Thyroid gland (tissue), 4 donors: ENCODE results near the gene PCNX3.

Source experiments
- POLR2A ChIP-seq, 2 donors: fragments of 450-650 bp; IDR thresholded peaks; one replicate each; pipeline ENCODE4 v1.6.1; 2017; ENCODE audit warnings: antibody characterized with exemption in 2 of 2, mild to moderate bottlenecking in 2 of 2, moderate library complexity in 1 of 2
- TF ChIP-seq, protein P1 (sequence below), 6 experiments: fragments of 200-600 bp in 3 of 6; fragments of 450-650 bp in 3 of 6; sonication (generic) in 3 of 6; IDR thresholded peaks; one replicate each; pipeline ENCODE4 v1.5.1; 2016 to 2019; ENCODE audit warnings: antibody characterized with exemption in 6 of 6, mild to moderate bottlenecking in 2 of 6, inconsistent platforms in 1 of 6, moderate library complexity in 1 of 6

DNA sequence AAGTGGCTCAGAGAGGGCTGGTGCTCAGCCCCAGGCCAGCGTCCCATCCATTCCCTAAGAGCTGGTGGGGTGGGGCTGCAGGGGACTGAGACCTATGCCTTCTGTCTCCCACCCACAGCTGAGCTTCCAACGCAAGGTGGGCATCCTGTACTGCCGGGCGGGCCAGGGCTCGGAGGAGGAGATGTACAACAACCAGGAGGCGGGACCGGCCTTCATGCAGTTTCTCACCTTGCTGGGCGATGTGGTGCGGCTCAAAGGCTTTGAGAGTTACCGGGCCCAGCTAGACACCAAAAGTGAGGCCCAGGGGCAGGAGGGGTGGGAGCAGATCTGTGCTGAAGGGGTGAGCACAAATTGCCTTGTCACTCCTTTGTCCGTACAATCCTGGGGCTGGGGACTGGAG is 29.3 kb downstream of the PCNX3 start:
- TF ChIP-seq, protein P1, sequence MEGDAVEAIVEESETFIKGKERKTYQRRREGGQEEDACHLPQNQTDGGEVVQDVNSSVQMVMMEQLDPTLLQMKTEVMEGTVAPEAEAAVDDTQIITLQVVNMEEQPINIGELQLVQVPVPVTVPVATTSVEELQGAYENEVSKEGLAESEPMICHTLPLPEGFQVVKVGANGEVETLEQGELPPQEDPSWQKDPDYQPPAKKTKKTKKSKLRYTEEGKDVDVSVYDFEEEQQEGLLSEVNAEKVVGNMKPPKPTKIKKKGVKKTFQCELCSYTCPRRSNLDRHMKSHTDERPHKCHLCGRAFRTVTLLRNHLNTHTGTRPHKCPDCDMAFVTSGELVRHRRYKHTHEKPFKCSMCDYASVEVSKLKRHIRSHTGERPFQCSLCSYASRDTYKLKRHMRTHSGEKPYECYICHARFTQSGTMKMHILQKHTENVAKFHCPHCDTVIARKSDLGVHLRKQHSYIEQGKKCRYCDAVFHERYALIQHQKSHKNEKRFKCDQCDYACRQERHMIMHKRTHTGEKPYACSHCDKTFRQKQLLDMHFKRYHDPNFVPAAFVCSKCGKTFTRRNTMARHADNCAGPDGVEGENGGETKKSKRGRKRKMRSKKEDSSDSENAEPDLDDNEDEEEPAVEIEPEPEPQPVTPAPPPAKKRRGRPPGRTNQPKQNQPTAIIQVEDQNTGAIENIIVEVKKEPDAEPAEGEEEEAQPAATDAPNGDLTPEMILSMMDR (IDR thresholded peaks at IDR 0.05): no peak
- TF ChIP-seq POLR2A (IDR thresholded peaks at IDR 0.05): no peak
